Neural crest cell (in vitro differentiated cells): Measurements from ENCODE around the gene PRPF18. TPM values are rescaled to one million over a fixed set of nuclear protein-coding genes. Genes with fewer than 3 reads are reported as not detected.

Source experiments
- DNase-seq: peaks from one replicate; pipeline ENCODE4 v3.0.0; 2021; ENCODE audit warnings: low read depth, mixed read lengths, low spot score
- H3K27ac Mint-ChIP-seq: one replicate; pipeline ENCODE4 v1.8.0; 2021; ENCODE audit warnings: mild to moderate bottlenecking, mixed read lengths; ENCODE audit not compliant: unreplicated experiment
- H3K27me3 Mint-ChIP-seq: 2 replicates; pipeline ENCODE4 v1.8.0; 2021; ENCODE audit warnings: low read depth, mild to moderate bottlenecking, mixed read lengths
- H3K36me3 Mint-ChIP-seq: 2 replicates; pipeline ENCODE4 v1.8.0; 2021; ENCODE audit warnings: low read depth, mild to moderate bottlenecking, mixed read lengths
- H3K4me1 Mint-ChIP-seq: 2 replicates; pipeline ENCODE4 v1.8.0; 2021; ENCODE audit warnings: mixed read lengths
- H3K4me3 Mint-ChIP-seq: one replicate; pipeline ENCODE4 v1.8.0; 2021; ENCODE audit warnings: mild to moderate bottlenecking, mixed read lengths
- H3K9me3 Mint-ChIP-seq: 2 replicates; pipeline ENCODE4 v1.8.0; 2021; ENCODE audit warnings: mixed read lengths
- total RNA-seq: library from RNA; stranded (reverse); gene quantifications from 2 replicates; pipeline ENCODE4 v1.2.1, GENCODE V29; 2021
- TF ChIP-seq, protein P1 (sequence below): fragments of 200-600 bp; sonication (generic); conservative IDR thresholded peaks from 2 replicates; pipeline ENCODE4 v1.5.0; 2021; ENCODE audit warnings: antibody characterized with exemption, mild to moderate bottlenecking

Gene PRPF18
- total RNA-seq, 1 donor from 2014 or later, result 14.6 TPM

DNA sequence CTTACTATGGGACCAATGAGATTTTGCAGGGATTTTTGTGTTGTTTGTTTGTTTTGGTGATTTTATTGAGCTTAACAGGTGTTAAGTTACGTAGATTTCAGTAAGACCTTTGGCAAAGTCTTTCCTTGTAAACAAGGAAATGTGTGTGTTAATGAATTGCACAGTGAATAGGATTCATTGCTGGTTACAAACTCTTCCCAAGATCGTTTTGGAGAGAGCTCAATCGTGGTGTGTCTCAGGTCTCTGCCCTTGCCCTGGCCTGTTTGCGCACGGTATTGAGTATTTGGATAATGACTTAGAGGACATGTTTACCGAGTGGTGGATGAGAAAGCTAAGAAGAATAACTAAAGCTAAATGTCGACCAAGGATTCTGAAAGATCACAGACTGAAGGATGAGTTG, 41.9 kb downstream of the PRPF18 start:
- no peak for DNase-seq
- H3K4me1 Mint-ChIP-seq, result peaks cover 25% of the 10 kb centered on the region
- TF ChIP-seq, protein P1, sequence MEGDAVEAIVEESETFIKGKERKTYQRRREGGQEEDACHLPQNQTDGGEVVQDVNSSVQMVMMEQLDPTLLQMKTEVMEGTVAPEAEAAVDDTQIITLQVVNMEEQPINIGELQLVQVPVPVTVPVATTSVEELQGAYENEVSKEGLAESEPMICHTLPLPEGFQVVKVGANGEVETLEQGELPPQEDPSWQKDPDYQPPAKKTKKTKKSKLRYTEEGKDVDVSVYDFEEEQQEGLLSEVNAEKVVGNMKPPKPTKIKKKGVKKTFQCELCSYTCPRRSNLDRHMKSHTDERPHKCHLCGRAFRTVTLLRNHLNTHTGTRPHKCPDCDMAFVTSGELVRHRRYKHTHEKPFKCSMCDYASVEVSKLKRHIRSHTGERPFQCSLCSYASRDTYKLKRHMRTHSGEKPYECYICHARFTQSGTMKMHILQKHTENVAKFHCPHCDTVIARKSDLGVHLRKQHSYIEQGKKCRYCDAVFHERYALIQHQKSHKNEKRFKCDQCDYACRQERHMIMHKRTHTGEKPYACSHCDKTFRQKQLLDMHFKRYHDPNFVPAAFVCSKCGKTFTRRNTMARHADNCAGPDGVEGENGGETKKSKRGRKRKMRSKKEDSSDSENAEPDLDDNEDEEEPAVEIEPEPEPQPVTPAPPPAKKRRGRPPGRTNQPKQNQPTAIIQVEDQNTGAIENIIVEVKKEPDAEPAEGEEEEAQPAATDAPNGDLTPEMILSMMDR, result no peak
- no peak overlapping the region for H3K4me3 Mint-ChIP-seq
- no peaks in the 10 kb centered on the region for H3K9me3 Mint-ChIP-seq
- H3K27me3 Mint-ChIP-seq, result no peaks in the 10 kb centered on the region
- H3K36me3 Mint-ChIP-seq, result peaks cover 2% of the 10 kb centered on the region
- H3K27ac Mint-ChIP-seq, result no peak overlapping the region

DNA sequence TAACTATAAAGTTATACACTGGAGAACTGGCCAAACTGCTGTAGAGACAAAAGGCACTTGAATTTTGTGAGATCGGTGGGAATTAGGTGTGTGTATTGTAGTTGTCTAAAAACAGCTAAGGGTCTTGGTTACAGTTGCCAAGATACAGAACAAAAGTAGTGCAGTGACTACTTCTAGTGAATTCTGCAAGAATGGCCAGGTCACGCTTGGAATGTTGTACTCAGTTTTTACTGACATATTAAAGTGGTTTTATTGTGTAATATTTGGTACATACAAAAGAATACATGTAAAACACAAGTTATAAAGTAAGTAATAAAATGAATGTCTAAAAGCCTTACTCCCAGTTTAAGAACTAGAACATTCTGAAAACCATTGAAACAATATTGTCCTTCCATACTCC, 42.4 kb downstream of the PRPF18 start:
- H3K27ac Mint-ChIP-seq, result no peak overlapping the region
- H3K9me3 Mint-ChIP-seq, result no peaks in the 10 kb centered on the region
- H3K4me1 Mint-ChIP-seq, result peaks cover 26% of the 10 kb centered on the region
- peaks cover 2% of the 10 kb centered on the region for H3K36me3 Mint-ChIP-seq
- TF ChIP-seq, protein P1, result no peak
- no peak overlapping the region for H3K4me3 Mint-ChIP-seq
- DNase-seq, result no peak
- H3K27me3 Mint-ChIP-seq, result no peaks in the 10 kb centered on the region

DNA sequence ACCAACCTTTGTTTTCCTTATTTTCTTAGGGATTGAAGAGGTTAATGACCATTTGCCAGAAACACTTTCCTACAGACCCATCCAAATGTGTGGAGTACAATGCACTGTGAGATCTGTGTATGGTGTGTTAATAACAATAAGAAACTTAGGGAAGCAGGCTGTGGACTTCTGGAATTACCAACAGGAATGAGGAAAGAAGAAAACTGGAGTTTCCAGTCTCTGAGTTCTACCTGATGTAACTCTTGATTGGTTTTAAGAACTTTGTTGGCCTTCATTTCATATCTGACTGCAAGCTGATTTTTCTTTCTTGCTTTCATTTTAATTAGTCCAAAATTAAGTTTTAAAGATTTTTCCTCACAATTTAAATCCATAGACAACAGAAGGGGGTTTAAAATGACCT, 43.5 kb downstream of the PRPF18 start:
- TF ChIP-seq, protein P1, result no peak
- H3K36me3 Mint-ChIP-seq, result peaks cover 5% of the 10 kb centered on the region
- peaks cover 26% of the 10 kb centered on the region for H3K4me1 Mint-ChIP-seq
- H3K27me3 Mint-ChIP-seq, result no peaks in the 10 kb centered on the region
- no peak overlapping the region for H3K4me3 Mint-ChIP-seq
- no peak for DNase-seq
- no peak overlapping the region for H3K27ac Mint-ChIP-seq
- H3K9me3 Mint-ChIP-seq, result no peaks in the 10 kb centered on the region

DNA sequence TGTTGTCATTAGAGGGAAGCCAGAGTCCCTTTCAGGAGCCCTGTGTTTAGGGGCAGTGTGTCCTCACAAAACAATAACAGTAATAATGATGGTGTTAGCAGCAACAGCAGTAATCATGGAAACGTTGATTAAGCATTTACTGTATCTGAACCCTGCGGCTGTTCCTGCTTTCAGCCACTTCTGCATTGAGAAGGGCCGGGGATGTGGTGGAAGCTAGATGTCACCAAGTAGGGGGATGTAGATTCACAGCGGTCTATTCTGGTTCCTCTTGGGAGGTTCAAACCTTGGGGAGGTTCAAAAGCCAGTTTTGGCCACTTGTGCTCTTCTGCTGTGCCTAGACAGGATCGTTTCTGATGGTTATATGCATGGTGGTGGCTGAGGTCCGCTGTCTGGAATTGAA, 44.8 kb downstream of the PRPF18 start:
- TF ChIP-seq, protein P1, result no peak
- H3K36me3 Mint-ChIP-seq, result peaks cover 8% of the 10 kb centered on the region
- peaks cover 26% of the 10 kb centered on the region for H3K4me1 Mint-ChIP-seq
- no peak overlapping the region for H3K27ac Mint-ChIP-seq
- H3K4me3 Mint-ChIP-seq, result no peak overlapping the region
- H3K9me3 Mint-ChIP-seq, result no peaks in the 10 kb centered on the region
- no peak for DNase-seq
- H3K27me3 Mint-ChIP-seq, result no peaks in the 10 kb centered on the region

DNA sequence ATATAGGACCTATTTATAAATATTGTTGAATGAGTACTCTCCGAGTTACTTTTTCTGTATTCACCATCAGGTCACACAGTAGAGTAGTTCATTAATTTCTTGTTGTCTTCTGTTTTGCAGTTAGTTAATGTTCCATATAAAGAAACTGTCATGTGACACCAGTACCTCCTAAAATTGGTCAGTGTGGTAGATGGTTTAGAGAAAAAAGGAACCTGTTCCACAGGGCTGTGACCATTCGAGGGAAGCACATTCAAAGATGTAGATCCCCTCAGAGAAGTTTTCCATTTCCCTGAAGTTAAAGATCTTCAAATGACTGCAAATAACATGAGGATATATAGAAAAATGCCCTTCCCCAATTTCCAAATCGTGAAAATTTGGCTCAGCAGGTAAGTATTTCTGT, 45.7 kb downstream of the PRPF18 start:
- Mint-ChIP-seq H3K36me3 (peaks cover 8% of the 10 kb centered on the region), H3K27me3 (no peaks in the 10 kb centered on the region), H3K4me1 (peaks cover 26% of the 10 kb centered on the region), H3K9me3 (no peaks in the 10 kb centered on the region), H3K27ac (no peak overlapping the region), H3K4me3 (no peak overlapping the region)
- no peak for DNase-seq
- TF ChIP-seq, protein P1, result no peak
